Right renal pelvis (tissue), 4 donors: Measurements from ENCODE around the gene ERO1A. TPM values are rescaled to one million over a fixed set of nuclear protein-coding genes. Genes with fewer than 3 reads are reported as not detected.
A peak's percentile ranks its signal among the peaks of the same experiment; 100 is the strongest.
"Not testable (repeated sequence)": the region's sequence is repeated elsewhere in the genome, so short reads cannot be mapped to it uniquely, and the experiment has no call there.

Source experiments
- DNase-seq, 4 donors: peaks; one replicate each; pipeline ENCODE4 v3.0.0-alpha.2; 2013; ENCODE audit warnings: low read depth in 4 of 4, low spot score in 3 of 4, missing footprints in 1 of 4
- polyA plus RNA-seq, 4 donors: library from polyadenylated mRNA; unstranded; fragments of 120-200 nt; gene quantifications; one replicate each; pipeline ENCODE4 v1.2.1, GENCODE V29; 2013; ENCODE audit not compliant: insufficient read length in 4 of 4

The ERO1A gene
- polyA plus RNA-seq = 10 to 100 TPM; 25.7 to 34.4 (median 27.8) TPM

DNA sequence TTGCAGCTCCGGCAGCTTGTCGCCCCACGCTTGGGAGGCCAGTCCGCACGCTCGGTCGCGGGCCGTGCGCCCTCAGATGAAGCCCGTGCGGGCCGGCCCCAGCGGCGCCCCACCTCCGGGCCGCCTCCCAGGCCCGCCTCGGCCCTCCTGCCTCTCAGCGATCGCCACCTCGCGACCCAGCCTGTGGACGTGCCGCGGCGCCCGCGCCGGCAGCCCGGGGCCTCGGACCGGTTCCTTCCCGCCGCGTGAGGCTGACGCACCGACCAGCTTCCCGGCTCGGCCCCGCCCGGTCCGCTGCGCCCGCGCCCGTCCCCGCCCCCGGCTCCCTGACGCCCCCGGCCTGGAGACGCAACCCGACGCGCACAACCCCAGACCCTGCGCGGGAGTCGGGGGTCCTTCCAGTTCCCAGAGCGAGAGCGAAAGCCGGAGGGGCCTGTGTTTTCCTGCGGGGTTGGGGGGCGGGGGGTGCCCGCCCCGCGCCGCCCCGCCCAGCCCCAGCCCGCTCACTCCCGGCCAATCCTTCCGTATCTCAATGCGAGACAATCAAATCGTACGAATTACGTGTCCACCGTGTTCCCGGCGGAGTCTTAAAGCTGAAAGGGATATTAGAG, at the start of gene ERO1A:
Gene ERO1A, minus strand, starts transcription at position 78 of the 611 bp plus-strand sequence. Its CDS starts 77 bp downstream, at position 1.
- DNase-seq = no peak

DNA sequence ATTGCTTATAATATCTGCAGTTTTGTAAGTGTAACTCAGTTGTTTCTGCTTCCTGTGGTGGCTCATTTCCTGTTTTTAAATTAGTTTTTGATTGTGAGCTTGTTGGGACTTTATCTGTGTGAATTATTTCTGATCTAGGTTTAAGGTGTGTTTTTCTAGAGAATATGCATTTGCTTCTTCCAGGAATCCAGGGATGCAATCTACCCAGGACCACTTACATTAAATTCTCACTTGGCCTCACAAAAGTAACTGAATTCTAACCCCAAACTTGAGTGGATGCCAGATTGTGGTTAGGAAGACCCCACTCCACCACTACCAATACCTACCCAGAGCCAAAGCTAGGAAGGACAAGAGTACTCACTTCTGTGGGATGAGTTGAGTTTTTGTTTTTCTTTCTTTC, 46.5 kb upstream of the ERO1A start:
- no peak for DNase-seq

- DNase-seq = no peak
Observed at GRCh38 chr14:52740751-52741150, 45.4 kb upstream of the ERO1A start.

DNA sequence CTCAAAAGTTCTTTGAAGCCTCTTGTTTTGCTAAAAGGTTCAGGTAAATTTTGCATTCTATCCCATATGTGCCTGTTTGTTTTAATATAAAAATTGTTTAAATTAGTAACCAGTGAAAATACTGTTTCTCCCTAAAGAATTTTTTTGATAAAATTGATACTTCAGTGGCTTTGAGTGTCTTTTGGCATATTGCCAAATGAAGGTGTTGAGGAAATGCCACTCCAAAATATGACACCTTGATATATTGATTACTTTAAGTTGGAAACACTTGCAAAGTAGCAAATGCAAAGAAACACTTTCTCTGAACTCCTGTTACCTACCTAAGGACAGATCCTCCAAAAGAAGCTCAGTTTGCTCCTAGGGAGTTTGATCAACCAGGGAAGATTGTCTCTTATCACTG, 43.1 kb upstream of the ERO1A start:
- no peak for DNase-seq

DNA sequence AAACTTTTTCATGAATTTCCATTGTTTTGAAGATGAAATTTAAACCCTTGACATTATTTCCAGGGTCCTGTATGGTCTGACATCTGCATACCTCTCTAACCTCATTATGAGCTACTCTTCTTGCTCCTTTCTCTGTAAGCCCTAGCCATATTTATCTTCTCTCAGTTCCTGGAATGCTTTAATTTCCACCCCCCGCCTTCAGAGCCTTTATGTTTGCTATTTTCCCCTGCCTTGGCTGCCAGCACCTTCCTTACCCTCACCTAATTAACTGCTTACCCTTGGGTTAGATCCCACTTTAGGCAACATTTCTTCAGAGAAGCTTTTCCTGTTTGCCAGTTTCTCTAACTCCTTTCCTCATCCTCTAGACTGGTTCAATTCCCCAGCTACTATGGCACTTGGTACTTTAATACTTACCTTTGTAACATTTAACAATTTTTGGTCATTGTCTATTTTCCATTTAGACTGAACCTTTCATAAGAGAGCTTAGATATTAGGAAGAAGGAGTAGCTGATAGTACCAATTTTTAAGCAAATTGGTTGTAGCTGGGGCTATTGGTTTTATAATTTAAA, 40.6 kb upstream of the ERO1A start:
- no peak for DNase-seq

DNA sequence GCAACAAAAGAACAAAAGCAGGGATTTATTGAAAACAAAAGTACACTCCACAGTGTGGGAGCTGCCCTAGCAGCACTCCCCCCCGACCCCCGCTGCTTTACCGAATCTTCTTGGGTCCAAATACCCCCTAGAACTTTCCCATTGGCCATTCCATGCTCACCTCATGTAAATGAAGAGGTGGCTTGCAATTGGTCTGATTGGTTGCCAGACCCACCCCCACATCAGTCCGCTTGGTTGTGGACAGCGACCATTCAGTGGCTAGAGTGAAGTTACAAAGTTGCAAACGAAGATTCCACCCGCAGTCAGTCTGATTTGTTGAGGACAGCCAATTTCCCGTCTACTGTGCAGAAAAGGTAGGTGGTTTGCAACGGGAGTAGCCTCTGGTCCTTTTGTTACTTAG, 38.5 kb upstream of the ERO1A start:
- DNase-seq = no peak

DNA sequence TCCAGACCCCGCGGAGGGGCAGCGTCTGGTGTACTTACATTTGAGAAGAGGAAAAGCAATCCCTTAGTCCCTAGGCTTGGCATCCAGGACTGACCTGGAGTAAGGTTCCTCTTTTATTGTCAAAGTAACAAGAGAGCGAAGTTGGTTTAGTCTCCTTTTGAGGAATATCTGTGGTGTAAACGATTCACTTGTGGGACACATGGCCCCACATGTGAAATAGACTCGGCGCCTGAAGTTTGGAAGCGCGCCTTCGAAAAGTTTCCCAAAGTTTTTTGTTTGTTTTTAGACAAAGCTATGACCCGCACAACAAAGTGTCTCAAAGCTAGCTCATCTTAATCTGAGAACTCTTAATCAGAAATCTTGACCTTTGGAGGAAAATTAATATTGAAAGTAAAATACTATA, 35.4 kb upstream of the ERO1A start:
- DNase-seq = peak in 1 of 4 donors; percentile 26

- peak; percentile 94 to 99 (median 96) for DNase-seq
Observed at GRCh38 chr14:52729925-52730708, 34.8 kb upstream of the ERO1A start, which contains the start of gene STYX. TSS of gene STYX (plus strand) at chr14:52730166. CDS start at chr14:52730475, 309 bp downstream.

DNA sequence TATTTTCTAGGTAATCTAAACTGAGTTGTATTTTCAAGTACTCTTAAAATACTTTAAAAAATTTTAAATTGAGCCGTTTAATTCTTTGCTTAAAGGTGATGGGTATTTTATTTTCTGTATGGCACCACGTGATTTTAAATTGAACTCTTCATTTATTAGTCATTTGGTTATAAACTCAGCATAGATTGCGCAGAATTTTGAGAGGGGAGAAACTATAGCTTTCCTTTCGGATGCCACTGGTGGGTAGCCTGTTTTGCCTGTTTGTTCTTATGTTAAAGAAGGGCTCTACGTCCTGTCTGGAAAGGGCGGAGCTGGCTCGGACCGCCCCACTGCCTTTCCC, 34.2 kb upstream of the ERO1A start:
- no peak for DNase-seq

- not testable (repeated sequence) for DNase-seq
Observed at GRCh38 chr14:52729035-52729434, 33.7 kb upstream of the ERO1A start.

DNA sequence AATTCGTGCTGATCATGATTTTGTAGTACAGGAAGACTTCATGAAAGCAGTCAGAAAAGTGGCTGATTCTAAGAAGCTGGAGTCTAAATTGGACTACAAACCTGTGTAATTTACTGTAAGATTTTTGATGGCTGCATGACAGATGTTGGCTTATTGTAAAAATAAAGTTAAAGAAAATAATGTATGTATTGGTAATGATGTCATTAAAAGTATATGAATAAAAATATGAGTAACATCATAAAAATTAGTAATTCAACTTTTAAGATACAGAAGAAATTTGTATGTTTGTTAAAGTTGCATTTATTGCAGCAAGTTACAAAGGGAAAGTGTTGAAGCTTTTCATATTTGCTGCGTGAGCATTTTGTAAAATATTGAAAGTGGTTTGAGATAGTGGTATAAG, 32.2 kb upstream of the ERO1A start:
- DNase-seq = not testable (repeated sequence)

- DNase-seq = no peak
Observed at GRCh38 chr14:52724360-52724644, 28.9 kb upstream of the ERO1A start.

DNA sequence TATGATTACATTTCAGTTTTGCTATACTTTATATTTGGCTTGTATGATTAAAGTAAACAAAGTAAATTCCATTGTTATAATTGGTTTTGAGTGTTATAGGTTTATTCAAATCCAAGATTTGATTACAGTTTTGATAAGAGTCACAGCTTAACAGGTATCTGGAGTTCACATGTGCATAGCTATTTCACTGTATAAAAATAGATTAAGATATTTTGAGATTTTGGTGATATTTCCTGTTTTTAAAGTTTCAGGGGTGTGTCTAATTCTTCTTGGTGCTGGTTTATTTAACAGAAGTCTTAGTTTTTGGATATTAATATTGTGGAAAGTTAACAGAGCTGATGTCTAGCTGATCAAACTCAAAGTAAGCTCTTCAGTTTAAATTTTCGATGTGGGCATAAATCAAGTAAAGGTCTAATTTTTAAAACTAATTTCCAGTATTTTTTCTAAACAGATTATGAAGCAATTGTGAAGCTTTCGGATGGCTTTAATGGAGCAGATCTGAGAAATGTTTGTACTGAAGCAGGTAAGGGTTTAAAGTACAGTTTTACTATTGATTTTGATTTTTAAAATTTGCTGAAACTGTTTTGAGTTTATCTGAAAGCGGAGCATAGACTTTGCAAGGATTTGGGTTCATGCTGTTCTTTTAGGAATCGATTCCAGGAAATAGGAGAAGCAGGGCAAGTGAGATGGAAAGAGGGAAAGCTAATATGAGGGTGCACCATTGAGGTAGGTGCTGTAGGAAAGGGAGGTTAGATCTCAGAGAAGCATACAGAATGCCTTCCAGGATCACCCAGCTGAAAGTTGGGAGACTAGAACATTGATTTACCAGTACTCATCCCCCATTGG, 28.4 kb upstream of the ERO1A start:
- no peak for DNase-seq

DNA sequence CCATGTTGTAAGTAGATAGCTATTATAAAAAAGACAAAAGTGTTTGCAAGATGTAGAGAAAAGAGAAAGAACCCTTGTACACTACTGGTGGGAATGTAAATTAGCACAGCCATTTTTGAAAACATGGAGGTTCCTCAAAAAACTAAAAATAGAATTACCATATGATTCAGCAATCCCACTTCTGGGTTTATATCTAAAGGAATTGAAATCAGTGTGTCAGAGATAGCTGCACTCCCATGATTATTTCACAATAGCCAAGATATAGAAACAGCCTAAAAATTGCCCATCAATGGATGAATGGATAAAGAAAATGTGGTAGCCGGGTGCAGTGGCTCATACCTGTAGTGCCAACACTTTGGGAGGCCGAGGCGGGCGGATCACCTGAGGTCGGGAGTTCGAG, 20.8 kb upstream of the ERO1A start:
- DNase-seq = no peak

DNA sequence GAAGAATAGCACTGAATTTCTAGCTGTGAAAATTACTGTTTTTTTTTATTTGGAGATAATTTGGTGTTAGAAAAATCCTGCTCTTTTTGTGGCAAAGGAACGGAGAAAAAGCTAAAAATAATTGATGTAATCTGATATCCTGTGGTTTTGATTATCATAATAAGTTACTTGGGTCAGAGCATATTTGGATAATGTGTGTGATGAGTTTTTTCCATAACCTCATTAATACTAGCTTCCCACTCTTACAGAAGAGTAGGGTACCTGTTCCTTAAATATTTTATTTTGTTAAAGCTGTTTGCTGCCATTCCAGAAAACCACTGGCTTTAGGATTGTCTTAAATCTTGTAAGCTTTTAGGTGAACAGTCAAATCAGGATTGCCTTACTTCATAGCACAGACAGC, 16.3 kb upstream of the ERO1A start:
- DNase-seq = no peak

DNA sequence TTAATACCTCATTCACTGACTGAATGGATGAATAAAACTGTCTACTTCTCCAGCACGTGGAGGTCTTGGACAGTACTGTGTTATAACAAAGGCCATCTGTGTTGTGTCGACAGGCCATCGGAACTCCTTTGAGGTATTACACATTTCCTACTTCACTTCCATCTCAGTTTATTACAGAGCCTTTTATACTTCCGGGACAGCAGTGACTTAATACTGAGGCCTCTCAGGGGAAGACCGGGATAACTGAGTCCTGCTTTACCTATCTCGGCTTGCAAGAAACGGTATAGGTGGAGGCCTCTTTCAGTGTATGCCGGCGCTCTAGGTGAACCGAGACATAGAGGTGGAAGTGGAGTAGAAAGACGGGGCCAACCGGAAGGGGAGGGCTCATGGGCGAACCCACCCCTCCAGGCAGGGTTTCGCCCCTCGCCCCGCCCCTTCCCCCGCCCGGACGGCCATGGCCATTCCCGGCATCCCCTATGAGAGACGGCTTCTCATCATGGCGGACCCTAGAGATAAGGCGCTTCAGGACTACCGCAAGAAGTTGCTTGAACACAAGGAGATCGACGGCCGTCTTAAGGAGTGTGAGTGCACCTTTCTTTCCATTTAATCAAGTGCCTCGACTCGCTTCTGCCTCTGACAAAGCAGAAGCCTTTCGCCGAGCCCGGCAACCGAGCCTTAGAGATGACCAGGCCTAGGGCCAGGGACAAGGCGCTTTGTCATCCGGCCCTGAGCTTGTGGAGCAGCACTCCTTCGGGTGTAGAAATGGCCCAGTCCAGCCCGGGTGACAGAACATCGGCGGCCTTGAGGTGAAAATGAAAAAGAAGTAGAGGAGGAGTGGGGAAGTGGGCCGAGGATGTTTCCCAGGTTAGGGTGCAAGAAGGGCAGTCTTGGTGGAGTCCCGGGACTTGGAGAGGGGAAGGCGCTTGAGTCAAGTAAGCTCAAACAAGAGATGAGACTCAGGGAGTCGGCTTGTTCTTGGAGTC, 11.7 kb upstream of the ERO1A start, which contains the start of gene PSMC6:
Gene PSMC6, plus strand, starts transcription at position 477 of the 983 bp plus-strand sequence. Its CDS starts 20 bp downstream, at position 497.
- DNase-seq = peak; percentile 82 to 88 (median 87)

GRCh38 chr14:52706286-52706685, 10.9 kb upstream of the ERO1A start:
- no peak for DNase-seq

- no peak for DNase-seq
Observed at GRCh38 chr14:52703664-52704063, 8.3 kb upstream of the ERO1A start.

- DNase-seq = no peak
Observed at GRCh38 chr14:52703225-52703624, 7.9 kb upstream of the ERO1A start.

DNA sequence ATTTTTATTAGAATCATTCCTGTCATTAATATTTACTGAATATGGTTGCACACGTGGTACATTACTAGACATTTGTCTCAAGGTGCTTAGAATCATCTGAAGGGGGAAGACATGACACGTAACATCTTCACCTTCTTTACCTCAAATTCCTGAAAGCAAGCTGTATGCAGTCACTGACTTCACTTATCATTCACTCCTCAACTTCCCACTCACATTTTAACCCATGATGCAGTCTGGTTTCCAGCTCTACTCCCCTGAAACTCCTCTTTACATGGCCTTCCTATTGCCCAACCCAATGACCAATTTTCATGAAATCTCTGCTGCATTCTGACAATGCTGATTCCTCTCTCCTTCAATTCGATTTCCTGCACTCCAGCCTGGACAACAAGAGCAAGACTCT, 5.9 kb upstream of the ERO1A start:
- DNase-seq = no peak
